ENCODE measurements around the gene NRXN3. TPM values are rescaled to one million over a fixed set of nuclear protein-coding genes. Genes with fewer than 3 reads are reported as not detected.

NRXN3 gene
- total RNA-seq, 2 experiments from 2014 or later, result not detected

GRCh38 chr14:79783041-79783440 is 1612.9 kb downstream of the NRXN3 start:
- CTCF ChIA-PET, result no interaction called here
- H3K36me3 Mint-ChIP-seq (ENCODE audit: low read depth), result no peaks in the 10 kb centered on the region
- DNase-seq, result no peak

GRCh38 chr14:79786522-79786921 is 1616.3 kb downstream of the NRXN3 start:
- Mint-ChIP-seq H3K4me1 (no peaks in the 10 kb centered on the region), H3K27ac (no peak overlapping the region), H3K27me3 (no peaks in the 10 kb centered on the region), H3K36me3 (ENCODE audit: low read depth) (no peaks in the 10 kb centered on the region), H3K4me3 (no peak overlapping the region), H3K9me3 (no peaks in the 10 kb centered on the region)
- POLR2A ChIA-PET, result no interaction called here
- DNase-seq, result no peak
- CTCF ChIA-PET, result no interaction called here

More at GRCh38 chr14:79783041-79783440, 1612.9 kb downstream of the NRXN3 start:
- Mint-ChIP-seq H3K27me3 (no peaks in the 10 kb centered on the region), H3K4me1 (no peaks in the 10 kb centered on the region), H3K4me3 (no peak overlapping the region), H3K9me3 (no peaks in the 10 kb centered on the region), H3K27ac (no peak overlapping the region)
- POLR2A ChIA-PET, result no interaction called here

DNA sequence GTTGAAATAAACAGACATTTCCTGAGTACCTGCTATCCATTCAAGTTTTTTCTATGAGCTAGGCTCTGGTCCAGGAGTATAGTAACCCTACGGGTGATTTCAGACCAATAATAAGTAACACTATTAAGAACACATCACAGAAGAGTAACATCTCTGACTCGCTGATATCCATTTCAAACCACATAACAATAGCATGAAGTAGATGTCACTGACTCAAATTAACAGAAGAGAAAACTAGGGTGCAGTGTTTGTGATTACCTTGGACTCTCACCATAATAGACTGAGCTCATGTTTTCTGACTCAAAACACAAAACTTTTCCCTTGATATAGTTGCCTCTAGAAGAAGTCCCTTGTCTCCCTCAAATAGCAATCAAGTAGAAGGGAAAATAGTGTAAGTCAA is 1618.2 kb downstream of the NRXN3 start:
- CTCF ChIA-PET, result no interaction called here
- H3K9me3 Mint-ChIP-seq, result peaks cover 4% of the 10 kb centered on the region
- no peak overlapping the region for H3K27ac Mint-ChIP-seq
- no peaks in the 10 kb centered on the region for H3K27me3 Mint-ChIP-seq
- POLR2A ChIA-PET, result no interaction called here
- H3K4me1 Mint-ChIP-seq, result no peaks in the 10 kb centered on the region
- no peak overlapping the region for H3K4me3 Mint-ChIP-seq
- no peak for DNase-seq
- no peaks in the 10 kb centered on the region for H3K36me3 Mint-ChIP-seq (ENCODE audit: low read depth)

GRCh38 chr14:79791055-79791732 is 1621.0 kb downstream of the NRXN3 start:
- Mint-ChIP-seq H3K27me3 (no peaks in the 10 kb centered on the region), H3K9me3 (peaks cover 4% of the 10 kb centered on the region)
- CTCF ChIA-PET, result no interaction called here

DNA sequence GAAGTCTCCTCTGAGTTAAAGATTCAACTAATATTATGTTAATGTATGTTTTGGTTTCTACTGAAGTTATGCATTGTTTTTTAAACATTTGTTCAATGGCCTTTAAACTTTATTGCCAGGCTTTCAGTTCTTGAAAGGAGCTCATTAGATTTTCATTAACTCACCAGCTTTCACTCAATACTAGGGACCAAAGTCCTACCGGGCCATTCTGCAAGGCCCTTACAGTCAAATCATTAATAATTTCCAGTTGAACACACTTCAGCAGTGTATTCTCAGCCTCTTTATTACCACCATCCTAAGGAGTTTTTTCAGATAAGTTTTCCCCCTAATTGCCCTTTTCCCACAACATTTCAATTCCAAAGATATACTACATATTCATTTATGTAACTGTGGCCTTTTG is 1631.9 kb downstream of the NRXN3 start:
- Mint-ChIP-seq H3K4me1 (no peaks in the 10 kb centered on the region), H3K27ac (no peak overlapping the region), H3K36me3 (ENCODE audit: low read depth) (no peaks in the 10 kb centered on the region), H3K4me3 (no peak overlapping the region), H3K9me3 (no peaks in the 10 kb centered on the region), H3K27me3 (no peaks in the 10 kb centered on the region)
- CTCF ChIA-PET, result interaction anchor here (0.7 kb wide), 1 partner anchor 31 kb away, joined by 3 read pairs; no protein-coding TSS in a partner anchor
- no peak for DNase-seq
- POLR2A ChIA-PET, result interaction anchor here (0.6 kb wide), 1 partner anchor 213 kb away, joined by 3 read pairs; no protein-coding TSS in a partner anchor

More at GRCh38 chr14:79791055-79791732, 1621.0 kb downstream of the NRXN3 start:
- H3K4me1 Mint-ChIP-seq, result no peaks in the 10 kb centered on the region
- H3K27ac Mint-ChIP-seq, result no peak overlapping the region
- H3K36me3 Mint-ChIP-seq (ENCODE audit: low read depth), result no peaks in the 10 kb centered on the region
- DNase-seq, result no peak
- no peak overlapping the region for H3K4me3 Mint-ChIP-seq
- POLR2A ChIA-PET, result no interaction called here

GRCh38 chr14:79805636-79806035 is 1635.5 kb downstream of the NRXN3 start:
- no peak overlapping the region for H3K4me3 Mint-ChIP-seq
- ChIA-PET CTCF (no interaction called here), POLR2A (no interaction called here)
- H3K9me3 Mint-ChIP-seq, result peaks cover 2% of the 10 kb centered on the region
- no peaks in the 10 kb centered on the region for H3K27me3 Mint-ChIP-seq
- no peaks in the 10 kb centered on the region for H3K36me3 Mint-ChIP-seq (ENCODE audit: low read depth)
- no peak overlapping the region for H3K27ac Mint-ChIP-seq
- DNase-seq, result no peak
- H3K4me1 Mint-ChIP-seq, result no peaks in the 10 kb centered on the region

DNA sequence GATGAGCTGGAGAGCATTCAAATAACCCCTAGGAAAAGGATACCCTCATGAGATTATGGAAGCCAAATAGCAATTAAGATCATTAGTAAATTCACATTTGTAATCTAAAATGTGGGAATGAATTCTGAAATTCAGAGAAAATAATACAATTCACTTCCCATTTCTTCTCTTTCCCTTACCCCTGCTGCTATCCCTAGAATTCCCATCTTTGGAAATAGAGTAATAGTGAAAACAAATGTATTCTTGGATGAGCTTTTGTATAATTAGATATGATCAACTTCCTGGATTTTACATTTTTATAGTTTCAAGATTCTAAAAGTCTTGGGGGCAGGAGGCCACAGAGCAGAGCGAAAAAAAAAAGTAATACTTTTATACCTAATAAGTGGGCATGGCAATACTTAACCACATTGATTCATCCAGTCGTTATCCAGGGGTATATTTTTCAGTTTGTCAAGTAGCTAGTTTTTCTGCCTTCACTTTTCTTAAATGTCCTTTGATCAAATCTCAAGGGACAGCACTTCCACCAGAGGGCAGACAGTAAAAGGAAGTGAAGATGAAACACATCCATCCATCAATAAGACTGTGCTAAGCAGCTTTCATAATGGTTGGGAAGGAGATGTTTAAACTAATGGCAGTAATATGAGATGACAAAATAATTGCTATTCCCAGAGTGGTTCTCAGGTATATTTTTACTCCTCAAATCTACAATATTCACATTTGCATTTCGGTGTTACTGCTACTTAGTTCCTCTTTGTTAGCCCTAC is 1639.9 kb downstream of the NRXN3 start:
- ChIA-PET POLR2A (no interaction called here), CTCF (no interaction called here)
- H3K4me1 Mint-ChIP-seq, result no peaks in the 10 kb centered on the region
- no peak overlapping the region for H3K4me3 Mint-ChIP-seq
- peaks cover 2% of the 10 kb centered on the region for H3K9me3 Mint-ChIP-seq
- H3K27me3 Mint-ChIP-seq, result no peaks in the 10 kb centered on the region
- H3K27ac Mint-ChIP-seq, result no peak overlapping the region
- DNase-seq, result no peak
- H3K36me3 Mint-ChIP-seq (ENCODE audit: low read depth), result no peaks in the 10 kb centered on the region

- POLR2A ChIA-PET, result no interaction called here
These were observed 1650.8 kb downstream of the NRXN3 start for GRCh38 chr14:79820866-79821535.

GRCh38 chr14:79822034-79822433 is 1651.9 kb downstream of the NRXN3 start:
- H3K27ac Mint-ChIP-seq, result no peak overlapping the region
- no peaks in the 10 kb centered on the region for H3K27me3 Mint-ChIP-seq
- H3K4me3 Mint-ChIP-seq, result no peak overlapping the region
- H3K9me3 Mint-ChIP-seq, result no peaks in the 10 kb centered on the region
- H3K4me1 Mint-ChIP-seq, result no peaks in the 10 kb centered on the region
- H3K36me3 Mint-ChIP-seq (ENCODE audit: low read depth), result no peaks in the 10 kb centered on the region
- CTCF ChIA-PET, result no interaction called here
- no peak for DNase-seq
- POLR2A ChIA-PET, result no interaction called here

More at GRCh38 chr14:79820866-79821535, 1650.8 kb downstream of the NRXN3 start:
- H3K36me3 Mint-ChIP-seq (ENCODE audit: low read depth), result no peaks in the 10 kb centered on the region
- CTCF ChIA-PET, result interaction anchor here (0.5 kb wide), 1 partner anchor 125 kb away, joined by 3 read pairs; no protein-coding TSS in a partner anchor
- no peaks in the 10 kb centered on the region for H3K4me1 Mint-ChIP-seq
- no peak overlapping the region for H3K27ac Mint-ChIP-seq
- H3K4me3 Mint-ChIP-seq, result no peak overlapping the region
- H3K9me3 Mint-ChIP-seq, result no peaks in the 10 kb centered on the region
- no peak for DNase-seq
- no peaks in the 10 kb centered on the region for H3K27me3 Mint-ChIP-seq

GRCh38 chr14:79825046-79825521 is 1654.9 kb downstream of the NRXN3 start:
- H3K27ac Mint-ChIP-seq, result no peak overlapping the region
- CTCF ChIA-PET, result no interaction called here
- H3K4me3 Mint-ChIP-seq, result no peak overlapping the region
- POLR2A ChIA-PET, result no interaction called here
- no peaks in the 10 kb centered on the region for H3K36me3 Mint-ChIP-seq (ENCODE audit: low read depth)
- no peaks in the 10 kb centered on the region for H3K27me3 Mint-ChIP-seq
- no peak for DNase-seq
- H3K4me1 Mint-ChIP-seq, result no peaks in the 10 kb centered on the region
- H3K9me3 Mint-ChIP-seq, result no peaks in the 10 kb centered on the region

- Mint-ChIP-seq H3K9me3 (no peaks in the 10 kb centered on the region), H3K4me3 (no peak overlapping the region), H3K4me1 (no peaks in the 10 kb centered on the region), H3K27ac (no peak overlapping the region), H3K36me3 (ENCODE audit: low read depth) (no peaks in the 10 kb centered on the region), H3K27me3 (no peaks in the 10 kb centered on the region)
- ChIA-PET POLR2A (no interaction called here), CTCF (interaction anchor here (0.8 kb wide), 1 partner anchor 10 kb away, joined by 3 read pairs; no protein-coding TSS in a partner anchor)
- no peak for DNase-seq
These were observed 1656.2 kb downstream of the NRXN3 start for GRCh38 chr14:79826362-79826761.

DNA sequence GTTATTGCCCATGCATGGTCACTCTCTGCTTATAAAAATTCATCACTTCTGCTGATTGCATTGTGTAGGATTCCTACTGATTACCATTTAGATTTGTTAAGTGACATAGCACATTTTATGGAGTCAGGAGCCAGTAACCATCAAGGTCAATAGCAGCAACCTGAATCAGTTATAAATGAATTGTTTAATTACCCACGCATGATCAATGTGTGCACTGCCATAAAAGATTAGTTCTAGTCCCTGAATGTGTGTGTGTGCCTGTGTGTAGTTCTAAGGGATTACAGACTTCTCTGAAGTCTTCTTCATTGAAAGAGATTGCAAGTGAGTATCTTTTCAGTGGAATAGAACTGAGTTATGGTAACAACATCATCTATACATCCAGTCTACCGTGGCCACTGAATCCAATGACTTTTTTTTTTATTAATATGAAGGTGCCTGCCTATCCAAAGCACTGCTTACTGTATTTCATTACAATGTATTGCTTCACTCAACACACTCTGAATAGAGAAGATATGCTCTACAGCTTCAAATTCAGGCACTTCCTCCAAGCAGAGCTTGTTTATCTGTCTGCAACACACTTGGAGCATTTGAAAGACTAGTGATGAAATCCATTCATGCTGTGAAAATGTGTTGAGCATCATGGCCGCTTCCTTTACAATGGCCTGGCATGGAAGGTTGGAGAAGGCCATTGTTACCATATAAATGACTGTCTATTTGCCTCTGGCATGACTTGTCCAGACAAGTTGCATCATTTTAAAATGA is 1659.4 kb downstream of the NRXN3 start:
- POLR2A ChIA-PET, result no interaction called here
- Mint-ChIP-seq H3K4me1 (no peaks in the 10 kb centered on the region), H3K27me3 (no peaks in the 10 kb centered on the region), H3K4me3 (no peak overlapping the region), H3K36me3 (ENCODE audit: low read depth) (no peaks in the 10 kb centered on the region), H3K9me3 (no peaks in the 10 kb centered on the region), H3K27ac (no peak overlapping the region)
- CTCF ChIA-PET, result no interaction called here
- DNase-seq, result no peak
